ENCODE measurements around the gene PPP3R1. TPM values are rescaled to one million over a fixed set of nuclear protein-coding genes. Genes with fewer than 3 reads are reported as not detected.

PPP3R1 gene
- total and polyA plus RNA-seq, 10 of the 15 experiments (the other 5 are each of a cell fraction or from before 2014, with no cell fraction given), result 1.5 to 61.0 (median 15.8) TPM

DNA sequence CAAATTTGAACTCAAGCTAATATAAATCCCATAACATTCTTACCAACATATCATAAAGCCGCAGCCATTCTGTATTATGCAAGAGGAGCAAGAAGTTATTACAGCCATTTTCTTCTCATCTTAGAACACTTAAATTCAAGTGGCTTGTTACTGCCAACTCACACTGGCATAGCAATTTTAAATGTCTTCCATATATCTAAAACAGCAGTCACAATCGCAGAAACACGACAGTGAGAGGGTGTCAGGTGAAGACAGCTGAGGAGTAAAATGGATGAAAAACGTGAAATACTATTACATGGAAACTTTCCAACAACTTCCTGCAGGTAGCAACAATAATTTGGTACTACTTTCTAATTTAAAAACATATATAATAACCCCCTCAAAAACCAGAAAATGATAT, 17.9 kb downstream of the PPP3R1 start:
- no peak for ATAC-seq
- no peak overlapping the region for H3K9ac ChIP-seq (ENCODE audit: control insufficient read depth, insufficient read depth, low read length)
- TF ChIP-seq NFXL1 (IDR thresholded peaks at IDR 0.05; ENCODE audit: borderline replicate concordance), result no peak
- TF ChIP-seq NR2C1 (IDR thresholded peaks at IDR 0.05), result no peak
- no peak for TF ChIP-seq STAT1 (conservative IDR thresholded peaks at IDR 0.05)
- no peak for TF ChIP-seq FOXM1 (IDR thresholded peaks at IDR 0.05; ENCODE audit: low read depth, low read length)
- TF ChIP-seq KAT2A (conservative IDR thresholded peaks at IDR 0.05; ENCODE audit: control insufficient read depth, low read depth, low read length), result no peak
- no peak for TF ChIP-seq ZNF592 (IDR thresholded peaks at IDR 0.05)
- H2AFZ ChIP-seq (ENCODE audit: control insufficient read depth, low read depth, low read length), result no peak overlapping the region
- H3K27me3 ChIP-seq (replicated peaks in 1 of 2; ENCODE audit: control insufficient read depth in 2 of 2, insufficient read depth in 2 of 2, low read length in 1 of 2), result no peaks in the 10 kb centered on the region
- no peak overlapping the region for H3K4me2 ChIP-seq (ENCODE audit: control insufficient read depth, insufficient read depth)
- no peak for DNase-seq (ENCODE audit: low read depth, low spot score)
- H4K20me1 ChIP-seq (ENCODE audit: control insufficient read depth, insufficient read depth), result no peaks in the 10 kb centered on the region
- BruUV-seq (replicated peaks), result no TSS peak
- in situ Hi-C loops (cut with MboI), result no loop called here
- ChIA-PET POLR2A (no interaction called here), RAD21 (ENCODE audit: unreplicated experiment) (interaction anchor here (0.9 to 1.4 kb wide), 3 partner anchors 8 to 49 kb away, joined by 3 read pairs; no protein-coding TSS in a partner anchor), CTCF (interaction anchor here (0.6 to 3.1 kb wide), 4 partner anchors 9 to 388 kb away, joined by 4 to 12 read pairs (median 7); no protein-coding TSS in a partner anchor), SMC1A (ENCODE audit: uncharacterized antibody, unreplicated experiment) (interaction anchor here (0.7 to 1.4 kb wide), 4 partner anchors 9 to 32 kb away, joined by 3 to 5 read pairs (median 3); no protein-coding TSS in a partner anchor)
- WGBS (ENCODE audit: insufficient coverage, insufficient replicate concordance, low lambda C conversion rate, missing lambda C conversion rate), result 82% methylated on average over 4 of the region's 4 CpGs
- no peak overlapping the region for H3K27ac ChIP-seq (ENCODE audit: control insufficient read depth, insufficient read depth)
- peaks cover 96% of the 10 kb centered on the region for H3K79me2 ChIP-seq (ENCODE audit: control insufficient read depth, insufficient read depth, low read length)
- H3K9me3 ChIP-seq (replicated peaks; ENCODE audit: control insufficient read depth, insufficient read depth, low read length), result no peaks in the 10 kb centered on the region; the same call in 2 of the 3 replicates
- peaks cover 13% of the 10 kb centered on the region for H3K4me1 ChIP-seq (ENCODE audit: control insufficient read depth, insufficient read depth, low read length)
- no peak for FAIRE-seq
- peaks cover 0 to under 1% of the 10 kb centered on the region in 2 experiments; a peak in 1 of 4 replicates for H3K36me3 ChIP-seq (ENCODE audit: control insufficient read depth in 2 of 2, insufficient read depth in 2 of 2, low read length in 1 of 2)
- intact Hi-C loops (cut with micrococcal nuclease; ENCODE audit: unreplicated experiment), result no loop called here
- no peak overlapping the region for H3K4me3 ChIP-seq

All from GM12878 (cell line).